Ovary (tissue), 9 donors: ENCODE measurements around the gene RNF11. TPM values are rescaled to one million over a fixed set of nuclear protein-coding genes. Genes with fewer than 3 reads are reported as not detected.

Experiments used
- DNase-seq, 5 donors: peaks; one replicate each; pipeline ENCODE4 v3.0.0-alpha.2; 2019 to 2020
- H3K27ac ChIP-seq, 2 donors: fragments of 200-600 bp; one replicate each; pipeline versions ENCODE4 v1.5.1 to v1.8.0; 2019 to 2022
- H3K27me3 ChIP-seq: fragments of 200-600 bp; one replicate; pipeline ENCODE4 v1.8.0; 2022
- H3K36me3 ChIP-seq: fragments of 200-600 bp; sonication (generic); one replicate; pipeline ENCODE4 v1.5.1; 2019
- H3K4me1 ChIP-seq: one replicate; pipeline ENCODE4 v1.8.1; 2013; ENCODE audit warnings: mild to moderate bottlenecking, moderate library complexity; ENCODE audit not compliant: insufficient read depth
- H3K4me3 ChIP-seq: fragments of 200-600 bp; sonication (generic); one replicate; pipeline ENCODE4 v1.5.1; 2017
- H3K9me3 ChIP-seq, 2 donors: fragments of 200-600 bp in 1 of 2; sonication (generic) in 1 of 2; one replicate each; pipeline versions ENCODE4 v1.5.1 to v1.8.1; 2013 to 2019; ENCODE audit warnings: mild to moderate bottlenecking in 1 of 2, moderate library complexity in 1 of 2
- EP300 ChIP-seq: sonication (generic); formaldehyde crosslinking; IDR thresholded peaks from one replicate; pipeline ENCODE4 v1.6.1; 2017; ENCODE audit warnings: antibody characterized with exemption
- POLR2A ChIP-seq: fragments of 450-650 bp; IDR thresholded peaks from one replicate; pipeline ENCODE4 v1.6.1; 2017; ENCODE audit warnings: antibody characterized with exemption, mild to moderate bottlenecking, moderate library complexity
- WGBS, 3 donors: extraction: QIAGEN DNeasy Blood & Tissue Kit in 1 of 3; methylation state at CpG; one replicate each; pipeline versions ENCODE4 v1.1.5 to v1.1.7; 2013 to 2017; 5-methylcytosine and 5-hydroxymethylcytosine counted together
- intact Hi-C, 4 donors: fragments of 100-400 bp; cut with DNase I; formaldehyde crosslinking; loops; one replicate each; pipeline versions ENCODE4 v1.11.0 to v1.15.1; 2022 to 2023
- polyA plus RNA-seq, 2 donors: library from polyadenylated mRNA; stranded (reverse); fragments of 200-250 nt in 1 of 2; fragments of 350-450 nt in 1 of 2; fragmentation: Illumina TruSeq in 1 of 2; extraction: RNeasy Lipid Tissue Mini Kit (QIAGEN cat#74804) in 1 of 2; gene quantifications; one replicate each; pipeline ENCODE4 v1.2.3, GENCODE V29; 2013 to 2014
- total RNA-seq, 7 donors: library from RNA; depleted of rRNA in 2 of 7; stranded (reverse); fragments of >200 nt in 2 of 7; fragmentation: NEBNext Ultra II Directional in 3 of 7; extraction: Animal tissue kit (Norgen Biotek cat#: 25700) in 3 of 7; gene quantifications; one replicate each; pipeline versions ENCODE4 v1.1.0 to v1.2.4, GENCODE V29; 2016 to 2023
- TF ChIP-seq, protein P1 (sequence below), 3 donors: fragments of 450-650 bp in 2 of 3; fragments of 200-600 bp in 1 of 3; IDR thresholded peaks; one replicate each; pipeline versions ENCODE4 v1.5.1 to v1.8.0; 2016 to 2022; ENCODE audit warnings: antibody characterized with exemption in 3 of 3, mild to moderate bottlenecking in 1 of 3
- donor health status: DM: no; HTN: no; CAD: no; lungs with moderate emphysema.
- donor health status: DM: no; HTN: no; CAD: no.
- donor health status: Bipolar disorder and iron deficiency.
- donor health status: DM: yes; HTN: yes; CAD: no.
- donor health status: DM: no; HTN: no; CAD: no.
- donor health status: DM: yes; HTN: yes; CAD: no.

The RNF11 gene
- total and polyA plus RNA-seq, 9 donors, result 108 to 209 (median 126) TPM

GRCh38 chr1:51284487-51284954 is 48.4 kb downstream of the RNF11 start:
- H3K9me3 ChIP-seq, result no peaks in the 10 kb centered on the region
- DNase-seq, result peak in 2 of 5 donors; percentile 20 to 57
- H3K27me3 ChIP-seq, result no peaks in the 10 kb centered on the region
- H3K4me1 ChIP-seq, result peaks cover 17% of the 10 kb centered on the region
- intact Hi-C loops, result no loop called here
- no peak overlapping the region for H3K4me3 ChIP-seq
- TF ChIP-seq, protein P1, sequence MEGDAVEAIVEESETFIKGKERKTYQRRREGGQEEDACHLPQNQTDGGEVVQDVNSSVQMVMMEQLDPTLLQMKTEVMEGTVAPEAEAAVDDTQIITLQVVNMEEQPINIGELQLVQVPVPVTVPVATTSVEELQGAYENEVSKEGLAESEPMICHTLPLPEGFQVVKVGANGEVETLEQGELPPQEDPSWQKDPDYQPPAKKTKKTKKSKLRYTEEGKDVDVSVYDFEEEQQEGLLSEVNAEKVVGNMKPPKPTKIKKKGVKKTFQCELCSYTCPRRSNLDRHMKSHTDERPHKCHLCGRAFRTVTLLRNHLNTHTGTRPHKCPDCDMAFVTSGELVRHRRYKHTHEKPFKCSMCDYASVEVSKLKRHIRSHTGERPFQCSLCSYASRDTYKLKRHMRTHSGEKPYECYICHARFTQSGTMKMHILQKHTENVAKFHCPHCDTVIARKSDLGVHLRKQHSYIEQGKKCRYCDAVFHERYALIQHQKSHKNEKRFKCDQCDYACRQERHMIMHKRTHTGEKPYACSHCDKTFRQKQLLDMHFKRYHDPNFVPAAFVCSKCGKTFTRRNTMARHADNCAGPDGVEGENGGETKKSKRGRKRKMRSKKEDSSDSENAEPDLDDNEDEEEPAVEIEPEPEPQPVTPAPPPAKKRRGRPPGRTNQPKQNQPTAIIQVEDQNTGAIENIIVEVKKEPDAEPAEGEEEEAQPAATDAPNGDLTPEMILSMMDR (IDR thresholded peaks at IDR 0.05), result no peak
- no peak for TF ChIP-seq EP300
- TF ChIP-seq POLR2A, result no peak
- peak overlapping the region in 1 of 2 donors; percentile 23 for H3K27ac ChIP-seq
- H3K36me3 ChIP-seq, result no peaks in the 10 kb centered on the region

DNA sequence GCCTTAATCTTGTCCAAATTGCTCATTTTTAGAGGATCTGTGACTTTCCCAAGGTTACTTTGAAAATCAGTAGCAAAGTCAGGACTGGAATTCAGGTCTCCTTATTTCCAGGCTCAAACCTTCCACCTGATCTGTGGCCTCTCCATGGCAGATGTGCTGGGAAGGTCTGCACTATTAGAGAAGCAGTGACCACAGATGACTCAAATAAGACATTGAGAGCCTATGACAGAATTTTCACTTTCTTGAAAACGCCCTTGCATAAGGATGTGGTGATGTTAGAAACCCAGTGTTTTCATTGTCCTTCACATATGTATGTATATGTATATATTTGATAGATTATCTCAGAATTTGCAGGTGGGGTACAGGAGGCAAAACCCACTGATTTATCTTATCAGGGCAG is 49.0 kb downstream of the RNF11 start:
- Histone ChIP-seq H3K4me3 (no peak overlapping the region), H3K9me3 (no peaks in the 10 kb centered on the region), H3K4me1 (peaks cover 17% of the 10 kb centered on the region), H3K36me3 (no peaks in the 10 kb centered on the region), H3K27me3 (no peaks in the 10 kb centered on the region), H3K27ac (peak overlapping the region in 1 of 2 donors; percentile 23)
- intact Hi-C loops, result no loop called here
- WGBS, 3 donors, result 88 to 96% (median 94%) methylated on average over 1 of the region's 1 CpG
- no peak for TF ChIP-seq POLR2A
- TF ChIP-seq EP300, result no peak
- TF ChIP-seq, protein P1 (IDR thresholded peaks at IDR 0.05), result no peak
- DNase-seq, result no peak

DNA sequence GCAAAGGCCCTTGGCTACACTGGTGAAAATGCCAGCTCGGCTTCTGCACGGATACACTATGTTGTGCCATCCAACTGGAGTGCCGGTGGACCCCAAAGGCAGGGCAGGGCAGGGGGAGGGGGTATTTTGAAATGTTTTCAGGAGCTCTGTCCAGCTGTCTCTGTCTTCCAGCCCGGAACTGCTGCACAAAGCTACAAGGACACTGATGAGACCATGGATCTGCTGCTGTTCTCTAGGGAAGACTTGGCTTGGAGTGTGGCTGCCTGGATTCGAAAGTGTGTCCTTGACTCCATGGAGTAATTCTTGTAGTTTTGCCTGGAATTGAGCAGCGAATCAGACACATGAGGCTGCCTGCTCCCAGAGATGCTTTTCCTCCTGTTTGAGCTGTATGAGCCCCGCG is 51.9 kb downstream of the RNF11 start:
- Histone ChIP-seq H3K27me3 (no peaks in the 10 kb centered on the region), H3K9me3 (no peaks in the 10 kb centered on the region), H3K4me1 (peaks cover 17% of the 10 kb centered on the region), H3K27ac (peak overlapping the region in 1 of 2 donors; percentile 69), H3K36me3 (no peaks in the 10 kb centered on the region), H3K4me3 (no peak overlapping the region)
- peak; percentile 49 to 64 (median 61) for DNase-seq
- TF ChIP-seq POLR2A (no peak), EP300 (no peak)
- TF ChIP-seq, protein P1 (IDR thresholded peaks at IDR 0.05), result no peak
- 18 to 42% (median 22%) methylated on average over 8 of the region's 8 CpGs for WGBS, 3 donors
- intact Hi-C loops, result no loop called here

GRCh38 chr1:51288578-51288977 is 52.5 kb downstream of the RNF11 start:
- intact Hi-C loops, result no loop called here
- H3K4me1 ChIP-seq, result peaks cover 17% of the 10 kb centered on the region

More at GRCh38 chr1:51288578-51288977, 52.5 kb downstream of the RNF11 start:
- WGBS, 3 donors, result 69 to 89% (median 75%) methylated on average over 5 of the region's 5 CpGs
- no peak for DNase-seq
- no peaks in the 10 kb centered on the region for H3K27me3 ChIP-seq
- H3K27ac ChIP-seq, result peak overlapping the region; percentile 13 to 69
- no peaks in the 10 kb centered on the region for H3K36me3 ChIP-seq
- no peak overlapping the region for H3K4me3 ChIP-seq
- no peak for TF ChIP-seq EP300
- TF ChIP-seq, protein P1 (IDR thresholded peaks at IDR 0.05), result no peak
- no peak for TF ChIP-seq POLR2A
- H3K9me3 ChIP-seq, result no peaks in the 10 kb centered on the region
